ENCODE data around the gene PRKN. TPM values are rescaled to one million over a fixed set of nuclear protein-coding genes. Genes with fewer than 3 reads are reported as not detected.

Gene PRKN
- polyA plus RNA-seq, 1 experiment = 0.71 TPM

- ChIA-PET POLR2A (no interaction called here), CTCF (interaction anchor here (1.1 kb wide), 1 partner anchor 40 kb away, joined by 3 read pairs; no protein-coding TSS in a partner anchor)
- Histone ChIP-seq H3K36me3 (ENCODE audit: control insufficient read depth, insufficient read depth, low read length) (no peaks in the 10 kb centered on the region), H3K4me3 (ENCODE audit: low read depth, low read length) (no peak overlapping the region), H3K27me3 (ENCODE audit: control insufficient read depth, insufficient read depth, low read length) (no peaks in the 10 kb centered on the region)
- TF ChIP-seq CTCF (IDR thresholded peaks at IDR 0.05; ENCODE audit: insufficient read depth, low read depth, low read length) = no peak
- no peak for DNase-seq (ENCODE audit: low read depth)
Measured at GRCh38 chr6:161658211-161658610, 1069.4 kb downstream of the PRKN start.

- TF ChIP-seq CTCF (IDR thresholded peaks at IDR 0.05; ENCODE audit: insufficient read depth, low read depth, low read length) = no peak
- no peak for DNase-seq (ENCODE audit: low read depth)
- Histone ChIP-seq H3K27me3 (ENCODE audit: control insufficient read depth, insufficient read depth, low read length) (no peaks in the 10 kb centered on the region), H3K36me3 (ENCODE audit: control insufficient read depth, insufficient read depth, low read length) (no peaks in the 10 kb centered on the region), H3K4me3 (ENCODE audit: low read depth, low read length) (no peak overlapping the region)
- ChIA-PET POLR2A (no interaction called here), CTCF (no interaction called here)
Measured at GRCh38 chr6:161654209-161654608, 1073.4 kb downstream of the PRKN start.

GRCh38 chr6:161651949-161652348 lies 1075.6 kb downstream of the PRKN start:
- CTCF ChIA-PET = no interaction called here
- no peak for TF ChIP-seq CTCF (IDR thresholded peaks at IDR 0.05; ENCODE audit: insufficient read depth, low read depth, low read length)
- POLR2A ChIA-PET = no interaction called here
- Histone ChIP-seq H3K36me3 (ENCODE audit: control insufficient read depth, insufficient read depth, low read length) (no peaks in the 10 kb centered on the region), H3K27me3 (ENCODE audit: control insufficient read depth, insufficient read depth, low read length) (no peaks in the 10 kb centered on the region), H3K4me3 (ENCODE audit: low read depth, low read length) (no peak overlapping the region)
- no peak for DNase-seq (ENCODE audit: low read depth)

GRCh38 chr6:161649841-161650240 lies 1077.7 kb downstream of the PRKN start:
- CTCF ChIA-PET = no interaction called here

GRCh38 chr6:161649068-161649467 lies 1078.5 kb downstream of the PRKN start:
- Histone ChIP-seq H3K4me3 (ENCODE audit: low read depth, low read length) (no peak overlapping the region), H3K27me3 (ENCODE audit: control insufficient read depth, insufficient read depth, low read length) (no peaks in the 10 kb centered on the region), H3K36me3 (ENCODE audit: control insufficient read depth, insufficient read depth, low read length) (no peaks in the 10 kb centered on the region)
- TF ChIP-seq CTCF (IDR thresholded peaks at IDR 0.05; ENCODE audit: insufficient read depth, low read depth, low read length) = no peak
- CTCF ChIA-PET = no interaction called here
- DNase-seq (ENCODE audit: low read depth) = no peak
- POLR2A ChIA-PET = no interaction called here

More at GRCh38 chr6:161649841-161650240, 1077.7 kb downstream of the PRKN start:
- POLR2A ChIA-PET = no interaction called here
- Histone ChIP-seq H3K27me3 (ENCODE audit: control insufficient read depth, insufficient read depth, low read length) (no peaks in the 10 kb centered on the region), H3K36me3 (ENCODE audit: control insufficient read depth, insufficient read depth, low read length) (no peaks in the 10 kb centered on the region), H3K4me3 (ENCODE audit: low read depth, low read length) (no peak overlapping the region)
- no peak for TF ChIP-seq CTCF (IDR thresholded peaks at IDR 0.05; ENCODE audit: insufficient read depth, low read depth, low read length)
- no peak for DNase-seq (ENCODE audit: low read depth)
